Mesodermal cell (in vitro differentiated cells): ENCODE results near the gene ADAM12.

Experiments used
- H3K27ac ChIP-seq: 2 replicates; pipeline ENCODE4 v1.7.0; 2013; ENCODE audit warnings: mild to moderate bottlenecking, low read depth, low read length, moderate library complexity; ENCODE audit not compliant: severe bottlenecking
- H3K36me3 ChIP-seq: 2 replicates; pipeline ENCODE4 v1.7.1; 2013; ENCODE audit warnings: mild to moderate bottlenecking, low read length, moderate library complexity; ENCODE audit not compliant: control insufficient read depth, insufficient read depth
- H3K4me1 ChIP-seq: one replicate; pipeline ENCODE4 v1.7.1; 2013; ENCODE audit warnings: mild to moderate bottlenecking, low read length; ENCODE audit not compliant: insufficient read depth, control insufficient read depth, poor library complexity, severe bottlenecking
- H3K4me3 ChIP-seq: 2 replicates; pipeline ENCODE4 v1.7.0; 2013; ENCODE audit warnings: low read length, control low read depth, mild to moderate bottlenecking; ENCODE audit not compliant: insufficient read depth, poor library complexity, severe bottlenecking; ENCODE audit errors: extremely low read depth
- H3K9me3 ChIP-seq: 2 replicates; pipeline ENCODE4 v1.7.1; 2013; ENCODE audit warnings: mild to moderate bottlenecking, low read length, moderate library complexity; ENCODE audit not compliant: control insufficient read depth
- WGBS, 2 experiments: methylation state at CpG; one replicate each; pipeline ENCODE4 v1.1.5; 2013; ENCODE audit warnings: missing lambda C conversion rate in 2 of 2; ENCODE audit not compliant: insufficient coverage in 2 of 2; 5-methylcytosine and 5-hydroxymethylcytosine counted together

Gene ADAM12

DNA sequence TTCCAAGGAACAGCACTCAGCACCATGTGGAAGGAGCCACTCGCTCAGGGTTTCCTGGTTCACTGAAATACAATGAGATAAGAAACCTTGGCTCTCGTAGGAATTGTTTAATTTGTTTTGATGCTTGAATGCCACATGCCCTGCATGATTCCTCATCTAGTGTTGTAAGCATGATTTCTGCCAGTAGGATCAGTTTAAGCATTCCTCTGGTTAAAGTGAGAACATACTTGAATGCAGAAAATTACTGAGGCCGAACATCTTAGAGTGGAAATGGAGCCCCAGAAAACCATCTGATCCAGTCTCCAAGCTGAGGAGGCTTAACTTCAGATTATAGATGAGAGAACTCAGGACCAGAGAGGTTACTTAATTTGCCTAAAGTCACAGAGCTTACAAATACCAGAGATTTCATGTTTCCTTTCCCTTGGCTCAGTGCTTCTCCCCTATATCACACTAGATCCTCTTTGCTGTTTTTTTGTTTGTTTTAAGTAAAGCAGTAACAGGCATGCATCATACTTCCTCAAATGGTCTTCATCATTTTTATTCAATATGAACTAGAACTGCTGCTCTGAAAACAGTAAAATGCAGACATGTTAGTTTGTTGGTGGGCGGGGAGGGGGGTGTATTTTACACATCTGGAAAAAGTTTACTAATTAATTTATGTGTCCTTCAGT lies 125.1 kb downstream of the ADAM12 start:
- Histone ChIP-seq H3K9me3 (peaks cover 11% of the 10 kb centered on the region), H3K4me3 (no peak overlapping the region), H3K27ac (no peak overlapping the region), H3K36me3 (no peaks in the 10 kb centered on the region), H3K4me1 (no peaks in the 10 kb centered on the region)
- 86 to 96% methylated on average over 3 of the region's 4 CpGs for WGBS, 2 experiments

DNA sequence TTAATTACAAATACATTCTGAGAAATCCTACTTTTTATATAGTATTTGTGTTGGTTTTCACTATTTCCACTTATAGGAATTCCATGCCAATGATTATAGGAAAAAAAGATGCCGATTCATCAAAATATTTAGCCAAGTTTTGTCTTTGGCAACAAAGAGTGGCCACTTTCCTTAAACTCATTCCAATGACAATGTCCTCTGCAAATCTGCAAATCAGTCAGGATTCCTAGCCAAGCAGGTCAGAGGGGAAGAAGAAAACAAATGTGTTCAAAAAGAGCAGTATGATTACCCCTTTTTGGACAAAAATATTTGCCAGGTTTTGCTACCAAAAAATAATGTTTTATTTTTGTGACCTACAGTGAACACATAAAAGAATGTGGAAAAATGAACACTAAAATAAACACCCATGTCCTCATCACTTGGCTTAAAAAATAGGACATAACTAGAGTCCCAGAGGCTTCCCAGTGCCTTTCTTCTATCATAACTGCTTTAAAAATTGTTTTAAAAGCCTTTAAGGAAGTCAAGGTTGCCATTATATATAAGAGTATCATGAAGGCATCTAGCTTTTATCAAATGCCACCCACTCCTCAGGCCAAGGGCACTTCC lies 125.9 kb downstream of the ADAM12 start:
- Histone ChIP-seq H3K27ac (no peak overlapping the region), H3K4me1 (no peaks in the 10 kb centered on the region), H3K36me3 (no peaks in the 10 kb centered on the region), H3K9me3 (peaks cover 11% of the 10 kb centered on the region), H3K4me3 (no peak overlapping the region)
- no CpG with 5 or more reads among the region's 1 CpG for WGBS, 2 experiments

DNA sequence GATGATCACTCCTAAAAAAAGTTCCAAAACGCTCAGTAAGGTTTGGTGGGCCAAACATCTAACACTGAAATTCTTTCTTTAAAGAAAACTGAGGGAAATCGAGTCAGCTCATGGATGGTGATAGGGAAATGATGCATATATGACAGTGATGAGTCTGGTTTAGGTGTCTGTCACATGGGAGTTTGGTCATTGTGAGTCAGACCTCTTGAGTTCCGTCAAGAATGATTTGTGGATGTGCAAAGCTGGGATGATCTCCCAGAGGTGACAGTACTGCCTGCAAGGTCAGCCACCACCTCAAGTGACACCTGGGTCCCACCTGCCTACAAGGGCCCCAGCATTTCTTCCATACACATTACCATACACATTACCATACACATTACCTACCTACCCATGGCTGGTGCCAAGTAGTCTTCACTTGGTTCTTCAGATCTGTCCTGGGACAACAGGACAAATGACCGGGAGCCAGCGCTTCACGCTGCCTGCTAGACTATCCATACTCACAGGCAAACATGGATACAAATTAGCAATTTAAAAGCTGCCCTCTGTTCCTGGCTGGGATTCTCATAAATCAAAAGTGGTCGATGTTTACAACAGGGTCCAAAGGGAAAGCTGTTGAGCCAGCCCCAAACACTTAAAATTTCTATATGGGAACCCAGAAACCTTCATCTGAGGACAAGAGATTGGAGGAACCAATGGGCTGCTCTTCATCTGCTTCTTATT lies 128.4 kb downstream of the ADAM12 start:
- no peaks in the 10 kb centered on the region for H3K36me3 ChIP-seq
- no peaks in the 10 kb centered on the region for H3K9me3 ChIP-seq
- WGBS, 2 experiments, result 93 to 100% methylated on average over 5 to 6 of the region's 7 CpGs
- H3K27ac ChIP-seq, result no peak overlapping the region
- H3K4me1 ChIP-seq, result no peaks in the 10 kb centered on the region
- no peak overlapping the region for H3K4me3 ChIP-seq

DNA sequence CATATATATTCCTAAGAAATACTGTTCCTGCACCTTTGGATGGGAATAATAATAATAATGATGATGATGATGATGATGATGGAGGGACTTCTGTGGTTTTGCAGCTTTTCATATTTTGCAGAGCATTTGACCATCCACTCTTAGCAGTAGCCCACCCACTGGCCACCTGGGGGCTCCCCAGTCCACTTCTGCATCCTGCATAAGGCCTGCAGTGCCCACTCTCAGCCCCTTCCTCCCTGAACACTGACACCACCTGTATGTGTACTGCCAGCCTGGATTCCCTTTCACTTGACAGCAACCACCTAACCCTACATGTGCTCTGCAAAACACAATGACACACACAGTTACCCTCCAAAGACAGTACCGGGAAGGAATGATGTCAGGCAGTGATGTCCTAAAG lies 131.4 kb downstream of the ADAM12 start:
- WGBS, 2 experiments, result 78 to 100% methylated on average over 1 of the region's 1 CpG
- Histone ChIP-seq H3K9me3 (peaks cover under 1% of the 10 kb centered on the region), H3K27ac (no peak overlapping the region), H3K36me3 (no peaks in the 10 kb centered on the region), H3K4me3 (no peak overlapping the region), H3K4me1 (peaks cover 17% of the 10 kb centered on the region)

DNA sequence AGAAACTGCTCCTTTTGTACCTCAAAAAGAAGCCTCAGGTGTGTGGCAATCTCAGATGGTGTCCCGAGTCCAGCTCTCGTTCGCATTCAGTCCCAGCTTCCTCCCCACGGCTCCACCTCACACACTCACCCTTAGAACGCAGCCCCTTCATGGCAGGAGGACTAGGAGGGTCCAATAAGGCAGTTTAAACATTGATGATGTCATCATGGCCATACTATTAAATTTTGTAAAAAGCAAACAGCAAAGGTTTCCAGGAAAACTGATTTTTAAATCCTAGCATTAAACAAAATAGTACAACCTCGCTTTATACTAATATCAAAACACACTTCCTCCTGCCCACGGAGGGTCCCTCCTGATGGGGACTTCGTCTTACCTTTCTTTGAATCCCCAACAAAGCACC lies 133.0 kb downstream of the ADAM12 start:
- WGBS, 2 experiments, result 97 to 100% methylated on average over 3 of the region's 8 CpGs
- Histone ChIP-seq H3K27ac (no peak overlapping the region), H3K9me3 (peaks cover 6% of the 10 kb centered on the region)

DNA sequence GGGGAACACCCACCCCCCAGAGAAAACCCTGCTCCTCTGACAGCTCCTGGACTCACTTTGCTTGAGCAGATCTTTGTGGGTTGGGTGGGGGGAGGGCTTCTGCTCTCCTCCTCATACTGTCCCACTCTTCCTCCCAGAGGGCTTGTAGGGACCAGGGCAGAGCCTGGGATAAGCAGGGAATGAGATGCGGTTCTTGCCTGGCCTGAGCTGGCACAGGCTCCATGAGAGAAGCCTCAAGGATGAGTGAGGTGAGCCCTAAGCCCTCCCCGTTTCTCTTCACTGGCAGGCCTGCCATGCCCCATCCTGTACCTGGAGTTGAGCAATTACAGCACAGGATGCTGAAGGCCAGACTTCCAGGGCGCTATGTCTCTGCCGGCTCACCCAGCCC lies 134.7 kb downstream of the ADAM12 start:
- 94 to 95% methylated on average over 2 to 4 of the region's 4 CpGs for WGBS, 2 experiments
- Histone ChIP-seq H3K27ac (peak overlapping the region; percentile 74), H3K4me3 (no peak overlapping the region), H3K36me3 (no peaks in the 10 kb centered on the region), H3K9me3 (peaks cover 6% of the 10 kb centered on the region), H3K4me1 (peaks cover 23% of the 10 kb centered on the region)

More for the DNA sequence above, 133.0 kb downstream of the ADAM12 start:
- Histone ChIP-seq H3K4me1 (peaks cover 17% of the 10 kb centered on the region), H3K36me3 (no peaks in the 10 kb centered on the region), H3K4me3 (no peak overlapping the region)

DNA sequence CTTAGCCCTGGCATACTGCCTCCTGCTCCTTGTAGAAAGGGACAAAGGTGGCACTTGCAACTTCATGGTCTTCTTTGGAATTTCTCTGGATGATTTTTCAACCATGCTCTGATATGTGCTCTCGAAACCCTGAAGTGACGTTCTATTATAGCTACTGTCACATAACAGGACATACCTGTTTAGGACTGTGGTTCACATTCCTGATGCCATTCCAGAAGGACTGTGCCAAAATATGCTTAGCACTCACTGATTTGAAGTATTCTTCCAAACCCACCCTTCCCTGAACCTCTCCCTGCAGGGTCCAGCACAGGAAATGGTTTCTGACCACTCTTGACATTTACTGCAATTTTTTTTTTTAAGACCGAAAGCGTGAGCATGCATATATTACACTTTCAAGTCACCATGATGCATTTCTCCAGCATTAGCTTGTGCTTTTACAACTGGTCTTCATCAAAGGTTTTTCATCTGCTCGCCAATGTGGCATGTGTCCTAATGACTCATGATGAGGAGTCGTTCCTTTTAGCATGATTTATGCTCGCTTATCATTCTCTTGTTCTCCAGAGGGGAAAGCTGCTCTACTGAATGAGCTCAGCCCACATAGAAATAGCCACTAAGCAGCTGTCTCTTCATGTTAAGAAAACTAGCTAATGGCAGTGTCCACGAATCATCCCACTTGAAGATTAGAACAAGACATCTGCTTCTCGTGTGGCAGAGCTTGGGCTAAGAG lies 135.2 kb downstream of the ADAM12 start:
- H3K36me3 ChIP-seq, result no peaks in the 10 kb centered on the region
- H3K4me3 ChIP-seq, result no peak overlapping the region
- H3K4me1 ChIP-seq, result peaks cover 23% of the 10 kb centered on the region
- peak overlapping the region; percentile 74 for H3K27ac ChIP-seq
- whole genome bisulfite sequencing, 2 experiments, result 79 to 81% methylated on average over 7 to 9 of the region's 9 CpGs
- H3K9me3 ChIP-seq, result peaks cover 6% of the 10 kb centered on the region

DNA sequence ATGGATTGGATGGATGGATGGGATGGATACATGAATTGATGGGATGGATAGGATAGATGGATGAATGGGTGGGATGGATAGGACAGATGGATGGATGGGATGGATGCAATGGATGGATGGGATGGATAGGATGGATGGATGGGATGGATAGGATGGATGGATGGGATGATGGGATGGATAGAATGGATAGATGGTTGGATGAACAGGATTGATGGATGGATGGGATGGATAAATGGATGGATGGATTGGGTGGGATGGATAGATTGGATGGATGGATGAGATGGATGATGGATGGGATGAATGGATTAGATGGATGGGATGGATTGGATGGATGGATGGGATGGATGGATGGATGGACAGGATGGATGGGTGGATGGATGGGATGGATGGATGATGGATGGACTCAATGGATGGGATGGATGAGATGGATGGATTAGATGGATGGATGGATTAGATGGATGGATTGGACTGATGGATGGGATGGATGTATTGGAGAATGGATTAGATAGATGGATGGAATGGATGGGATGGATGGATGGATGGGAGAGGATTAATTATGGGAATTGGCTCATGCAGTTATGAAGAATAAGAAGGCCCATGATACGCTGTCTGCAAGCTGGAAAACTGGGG lies 136.4 kb downstream of the ADAM12 start:
- Histone ChIP-seq H3K4me1 (peaks cover 27% of the 10 kb centered on the region), H3K27ac (no peak overlapping the region), H3K4me3 (no peak overlapping the region), H3K9me3 (peaks cover 6% of the 10 kb centered on the region), H3K36me3 (no peaks in the 10 kb centered on the region)
- 90 to 100% methylated on average over 1 of the region's 1 CpG for WGBS, 2 experiments

DNA sequence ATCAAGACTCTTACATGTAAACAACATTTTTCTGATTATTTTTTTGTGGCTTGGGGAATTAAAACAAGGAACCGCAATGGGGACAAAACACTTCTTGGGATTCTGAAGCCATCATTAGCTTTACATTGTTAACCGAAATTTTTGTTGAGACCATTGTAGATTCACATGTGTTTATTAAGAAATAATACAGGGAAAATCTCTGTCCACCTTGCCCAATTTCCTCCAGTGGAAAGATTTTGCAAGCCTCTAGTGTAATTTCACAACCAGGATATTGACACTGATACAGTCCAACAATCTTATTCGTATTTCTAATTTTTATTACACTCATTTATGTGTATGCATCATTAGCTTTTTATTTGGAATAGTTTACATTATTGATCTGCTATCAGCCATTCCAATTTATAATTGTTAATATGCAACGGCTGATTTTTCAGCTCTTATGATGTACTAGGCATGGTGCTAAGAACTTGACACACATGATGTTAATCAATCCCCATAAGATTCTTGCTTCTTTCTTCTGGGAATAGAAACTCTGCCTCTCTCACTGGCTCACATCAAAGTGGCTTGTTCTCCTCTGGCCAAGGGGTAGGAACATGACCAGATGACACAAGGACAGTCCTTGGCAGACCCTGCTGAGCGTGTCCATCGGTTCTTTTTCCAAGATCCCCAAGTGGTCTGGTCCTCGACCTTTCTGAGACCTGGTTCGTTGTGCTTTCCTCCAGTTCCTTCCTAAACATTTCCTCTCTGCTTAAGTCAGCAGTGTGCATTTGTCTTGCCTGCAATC lies 137.6 kb downstream of the ADAM12 start:
- Histone ChIP-seq H3K27ac (no peak overlapping the region), H3K36me3 (no peaks in the 10 kb centered on the region), H3K9me3 (peaks cover 6% of the 10 kb centered on the region), H3K4me3 (no peak overlapping the region), H3K4me1 (peaks cover 31% of the 10 kb centered on the region)
- 84 to 100% methylated on average over 2 to 4 of the region's 8 CpGs for WGBS, 2 experiments

DNA sequence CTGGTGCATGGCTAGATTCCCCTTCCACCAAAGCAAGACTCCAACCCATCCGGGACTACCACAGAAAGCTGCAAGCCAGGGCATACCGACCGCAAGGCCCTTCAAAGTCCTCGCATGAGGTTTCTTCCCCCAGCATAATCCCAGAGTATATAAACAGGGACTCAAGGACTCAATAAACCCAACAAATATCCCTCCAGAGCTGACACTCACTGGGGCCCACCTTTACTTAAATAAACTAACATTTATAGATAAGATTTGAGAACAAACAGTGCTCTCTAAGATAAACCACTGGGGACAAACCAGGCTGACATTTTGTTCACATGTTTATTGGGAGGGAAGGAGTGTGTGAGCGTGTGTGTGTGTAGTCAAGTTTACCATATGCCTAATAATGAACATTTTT lies 138.2 kb downstream of the ADAM12 start:
- H3K36me3 ChIP-seq, result no peaks in the 10 kb centered on the region
- 53 to 100% methylated on average over 1 to 4 of the region's 5 CpGs for WGBS, 2 experiments
- peaks cover 31% of the 10 kb centered on the region for H3K4me1 ChIP-seq
- peak overlapping the region; percentile 64 for H3K27ac ChIP-seq
- H3K9me3 ChIP-seq, result peaks cover 6% of the 10 kb centered on the region
- no peak overlapping the region for H3K4me3 ChIP-seq
